Measurements from ENCODE around the gene KCNH1.

Gene KCNH1

DNA sequence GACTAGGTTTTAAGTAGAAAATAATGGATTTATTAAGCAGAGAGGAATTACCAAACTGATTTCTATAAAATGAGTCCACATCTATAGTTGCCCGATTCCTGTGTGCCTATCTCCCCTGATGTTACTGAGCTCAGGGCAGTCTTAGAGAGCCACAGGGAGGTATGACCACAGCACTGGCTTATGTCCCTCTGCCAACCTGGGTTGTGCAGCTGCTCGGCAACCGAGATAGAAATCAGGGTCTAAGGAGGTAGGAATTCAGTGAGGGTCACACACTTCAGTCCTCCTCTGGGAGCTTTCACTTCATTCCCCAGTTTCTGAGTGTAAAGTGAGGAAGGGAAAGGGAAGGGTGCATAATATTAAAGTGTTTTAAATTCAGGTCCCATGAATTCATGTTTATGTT is 386.8 kb downstream of the KCNH1 start:
- no peak for DNase-seq

DNA sequence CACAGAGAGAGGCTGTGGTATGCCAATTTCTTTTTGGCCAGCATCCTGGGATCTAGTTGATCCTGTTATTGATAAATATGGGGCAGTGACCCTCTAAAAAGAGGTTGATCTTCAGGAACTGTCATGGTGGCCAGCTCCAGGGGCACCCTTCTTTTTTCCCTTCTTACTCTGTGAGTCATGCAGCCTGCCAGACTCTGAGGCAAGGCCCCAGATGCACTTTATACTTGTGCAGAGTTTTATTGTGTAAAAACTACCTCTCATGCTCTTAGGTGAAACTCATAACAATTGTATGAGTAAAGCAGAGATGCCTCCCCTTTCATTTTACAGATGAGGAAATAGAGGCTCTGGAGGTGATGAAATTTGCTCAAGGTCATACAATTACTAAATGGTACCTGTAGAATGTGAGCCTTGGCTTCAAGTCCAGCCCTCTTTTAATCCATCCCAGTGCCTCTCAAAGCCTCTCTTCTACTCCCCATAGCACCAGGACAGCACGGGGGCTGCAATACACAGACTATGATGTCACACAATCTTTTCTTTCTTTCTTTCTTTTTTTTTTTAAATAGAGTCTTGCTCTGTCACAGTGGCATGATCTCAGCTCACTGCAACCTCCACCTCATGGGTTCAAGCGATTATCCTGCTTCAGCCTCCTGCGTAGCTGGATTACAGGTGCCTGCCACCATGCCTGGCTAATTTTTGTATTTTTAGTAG is 387.8 kb downstream of the KCNH1 start:
- DNase-seq: no peak

DNA sequence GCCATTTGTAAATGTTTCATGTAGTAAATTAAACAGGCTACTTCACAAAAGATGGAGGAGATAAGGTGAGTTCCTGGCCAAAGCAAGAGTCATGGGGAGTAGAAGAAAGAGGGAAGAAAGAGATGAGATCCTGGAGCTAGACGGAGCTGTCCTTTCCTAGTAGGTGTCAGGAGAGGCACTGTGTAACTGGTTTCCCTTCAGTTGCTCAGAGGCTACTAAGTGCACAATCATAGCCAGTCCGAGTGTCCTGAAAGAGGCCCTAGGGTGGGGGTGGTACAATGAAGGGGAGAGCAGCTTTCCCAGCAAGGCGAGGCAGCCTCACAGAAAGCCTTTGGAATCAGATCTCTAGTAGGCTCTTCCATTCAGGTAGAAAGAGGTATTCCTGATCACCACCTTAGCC is 390.9 kb downstream of the KCNH1 start:
- no peak for DNase-seq

DNA sequence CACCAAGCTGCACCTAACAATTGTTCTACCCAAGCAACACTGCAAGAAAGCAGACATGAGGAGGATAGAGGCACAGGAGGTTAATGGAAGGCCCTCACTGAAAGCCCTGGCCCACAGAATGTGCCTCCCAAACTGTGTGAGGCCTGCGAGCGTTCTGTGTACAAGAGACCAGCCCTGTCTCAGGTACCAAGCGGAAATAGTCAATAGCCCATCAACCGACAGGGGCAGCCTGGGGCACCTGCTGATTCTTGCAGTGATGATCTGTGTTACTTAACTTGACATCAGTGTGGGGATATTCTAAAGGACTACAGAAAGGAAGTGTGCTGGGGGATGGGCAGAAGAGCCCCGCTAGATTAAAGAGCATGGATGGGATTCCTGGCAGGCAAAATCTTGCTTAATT is 392.4 kb downstream of the KCNH1 start:
- DNase-seq: no peak

DNA sequence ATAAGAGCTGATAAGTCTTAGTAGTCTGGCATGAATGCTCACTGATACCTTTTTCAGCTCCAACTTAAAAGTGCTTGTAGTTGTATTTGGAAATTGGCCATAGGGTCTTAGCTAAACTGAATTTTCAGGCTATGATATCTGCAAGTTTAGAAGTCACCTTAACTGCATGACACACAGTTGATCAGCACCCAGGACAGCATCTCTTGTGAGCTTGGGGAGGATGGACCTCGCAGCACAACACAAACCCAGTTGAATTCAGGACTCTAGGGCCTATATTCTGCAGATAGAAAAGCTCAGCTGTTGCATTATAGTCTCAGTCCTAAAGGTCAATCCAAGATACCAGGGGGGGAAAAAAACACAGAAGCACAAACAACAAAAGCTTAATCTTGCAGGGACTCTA is 394.3 kb downstream of the KCNH1 start:
- DNase-seq: no peak

DNA sequence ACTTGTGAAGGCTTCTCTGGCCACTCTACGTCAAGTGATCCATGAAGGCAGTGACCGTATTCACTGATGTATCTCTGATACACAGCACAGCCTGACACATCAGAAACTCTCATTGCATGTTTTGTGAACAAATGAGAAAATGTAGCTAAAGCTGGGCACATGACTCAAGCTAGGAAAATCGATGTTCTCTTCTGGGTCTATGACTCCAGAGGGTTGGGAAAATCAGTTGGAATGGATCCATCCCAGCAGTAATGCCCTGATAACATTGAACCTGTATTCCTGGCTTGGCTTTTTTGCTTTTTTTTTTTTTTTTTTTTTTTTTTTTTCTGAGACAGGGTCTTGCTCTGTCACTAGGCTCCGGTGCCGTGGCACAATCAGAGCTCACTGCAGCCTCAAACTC is 395.7 kb downstream of the KCNH1 start:
- no peak for DNase-seq

DNA sequence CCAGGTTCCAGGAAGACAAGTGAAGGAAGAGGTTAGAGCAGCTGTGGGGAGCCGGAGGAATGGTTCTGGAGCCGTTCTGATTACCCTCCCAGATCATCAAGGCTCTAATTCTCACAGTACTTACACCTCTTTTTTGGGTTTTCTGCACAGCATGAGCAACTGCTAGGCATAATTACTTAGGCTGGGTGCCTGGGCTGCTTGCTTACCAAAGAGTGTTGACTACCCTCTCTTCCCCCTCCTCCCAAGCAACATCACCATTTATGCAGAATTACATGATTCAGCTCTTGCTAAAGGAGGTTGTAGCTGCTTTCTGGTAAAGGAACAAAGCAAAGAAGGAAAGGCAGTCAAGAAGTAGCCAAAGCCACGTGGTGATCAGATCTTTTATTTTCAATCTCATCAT is 397.2 kb downstream of the KCNH1 start:
- no peak for DNase-seq

DNA sequence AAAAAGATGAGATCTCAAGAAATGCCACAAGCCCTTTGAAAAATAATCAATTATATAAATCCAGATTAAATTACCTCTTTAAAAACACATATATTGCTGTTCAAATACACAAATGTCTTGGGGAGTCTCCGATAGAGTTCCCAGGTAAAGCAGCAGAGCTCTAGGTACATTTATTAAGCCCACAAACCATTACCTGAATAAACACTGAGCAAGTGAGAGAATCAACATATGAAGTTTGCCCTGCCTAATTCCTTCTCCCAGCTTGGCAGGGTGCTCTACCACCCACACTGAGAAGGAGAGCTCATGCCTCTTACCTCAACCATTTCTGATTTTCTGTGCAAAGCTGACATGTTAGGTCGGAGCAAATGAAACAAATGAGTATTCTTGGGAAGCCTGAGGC is 402.4 kb downstream of the KCNH1 start:
- DNase-seq: peak; percentile 43

DNA sequence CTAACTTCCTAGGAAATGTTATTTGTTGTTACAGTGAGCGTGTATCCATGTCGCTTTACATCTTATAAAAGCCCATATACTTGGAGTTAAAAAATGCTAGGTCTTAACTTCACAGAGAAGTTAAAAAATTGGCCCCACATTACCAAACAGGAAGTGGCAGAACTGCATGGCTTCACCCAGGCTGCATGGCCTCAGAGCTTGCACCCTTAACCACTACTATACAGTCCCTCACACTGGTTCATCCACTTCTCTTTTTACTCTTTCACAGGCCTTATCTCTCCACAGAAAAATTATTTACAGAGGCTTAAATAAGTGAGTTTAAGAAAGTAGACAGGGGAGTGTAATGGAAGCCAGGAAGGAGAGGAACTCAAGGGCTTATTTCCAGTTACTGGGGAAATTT is 402.8 kb downstream of the KCNH1 start:
- no peak for DNase-seq

DNA sequence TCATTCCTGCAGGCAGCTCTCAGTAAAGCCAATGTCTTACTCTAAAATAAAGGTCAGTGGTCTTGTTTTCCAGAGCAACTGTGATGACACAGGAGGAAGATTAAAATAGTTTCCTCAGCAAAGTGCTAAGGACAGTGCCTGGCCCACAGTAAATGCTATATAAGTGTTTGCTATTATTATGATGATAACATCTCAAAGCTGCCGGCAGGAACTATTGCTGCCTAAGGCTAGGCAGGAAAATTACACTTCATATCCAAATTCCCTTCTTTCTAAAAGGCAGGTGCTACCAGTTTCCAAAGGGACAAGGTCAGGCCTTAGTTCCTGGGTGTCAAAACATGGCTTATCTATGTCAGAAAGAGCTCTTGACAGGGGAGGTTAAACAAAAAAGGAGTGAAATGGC is 403.9 kb downstream of the KCNH1 start:
- peak; percentile 53 for DNase-seq

DNA sequence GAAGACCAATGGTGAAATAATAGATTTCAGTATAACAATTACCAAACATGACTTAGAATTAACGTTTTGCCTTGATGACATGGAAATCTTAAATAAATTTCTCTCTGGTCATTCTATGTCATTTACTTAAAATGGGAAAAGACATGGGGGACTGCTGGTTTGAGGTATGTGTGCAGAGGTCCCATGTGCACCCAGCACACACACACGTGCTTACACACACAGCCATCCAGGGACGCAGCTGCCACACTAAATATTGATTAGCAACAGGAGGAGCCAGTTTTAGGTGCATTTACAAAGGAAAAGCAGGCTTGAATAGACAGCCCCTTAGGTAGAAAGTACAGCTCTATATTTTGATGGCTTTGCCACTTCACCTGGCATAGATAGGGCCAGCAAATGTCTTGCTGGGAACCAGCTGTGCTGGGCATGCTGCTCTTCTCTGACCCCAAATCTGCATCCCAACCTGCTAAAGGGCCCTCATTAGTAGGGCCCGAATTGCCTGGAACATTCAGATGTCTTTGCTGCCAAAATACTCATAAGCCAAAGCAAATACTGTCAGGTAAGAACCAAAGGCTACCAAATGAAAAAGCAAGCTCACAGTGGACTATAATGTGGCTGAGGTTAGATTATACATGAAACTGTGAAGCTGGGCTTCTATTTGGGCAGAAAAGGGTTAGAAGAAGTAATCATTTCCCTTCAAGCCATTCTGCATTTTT is 405.4 kb downstream of the KCNH1 start:
- no peak for DNase-seq

DNA sequence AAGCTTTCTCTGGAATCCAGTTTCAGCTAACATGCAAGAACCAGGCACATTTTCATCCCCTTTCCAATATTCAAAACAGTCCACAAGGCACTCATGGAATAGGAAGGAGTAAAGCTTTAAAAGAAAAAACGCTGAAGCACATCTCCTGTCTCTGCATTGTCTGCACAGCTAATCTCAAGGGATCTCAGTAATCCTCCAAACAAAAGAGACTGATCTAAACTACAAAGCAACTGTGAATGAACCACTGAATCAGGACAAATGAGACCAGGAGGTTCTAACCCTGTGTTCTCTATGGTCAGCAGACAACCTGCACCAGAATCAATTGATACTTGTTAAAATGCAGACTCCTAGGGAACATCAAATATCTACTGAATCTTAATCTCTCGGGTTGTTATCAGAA is 406.2 kb downstream of the KCNH1 start:
- DNase-seq: no peak

DNA sequence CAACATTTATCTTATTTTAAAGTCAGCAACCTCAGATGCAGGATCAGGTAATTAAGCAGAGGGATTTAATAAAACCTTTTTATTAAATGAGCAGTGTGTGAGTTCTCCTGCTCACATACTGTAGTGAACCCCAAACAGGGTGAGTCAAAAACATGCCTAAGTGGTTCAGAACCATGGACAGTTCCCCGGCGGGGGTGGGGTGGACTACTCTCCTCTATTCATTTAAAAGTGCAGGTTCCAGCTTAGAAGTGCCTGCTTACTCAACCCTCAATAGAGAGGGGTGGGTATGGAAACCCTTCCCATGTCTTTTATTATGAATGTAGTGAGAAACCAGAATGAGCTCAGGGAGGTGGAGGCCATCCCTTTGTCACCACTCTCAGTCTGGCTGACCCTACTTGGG is 407.3 kb downstream of the KCNH1 start:
- DNase-seq: no peak

DNA sequence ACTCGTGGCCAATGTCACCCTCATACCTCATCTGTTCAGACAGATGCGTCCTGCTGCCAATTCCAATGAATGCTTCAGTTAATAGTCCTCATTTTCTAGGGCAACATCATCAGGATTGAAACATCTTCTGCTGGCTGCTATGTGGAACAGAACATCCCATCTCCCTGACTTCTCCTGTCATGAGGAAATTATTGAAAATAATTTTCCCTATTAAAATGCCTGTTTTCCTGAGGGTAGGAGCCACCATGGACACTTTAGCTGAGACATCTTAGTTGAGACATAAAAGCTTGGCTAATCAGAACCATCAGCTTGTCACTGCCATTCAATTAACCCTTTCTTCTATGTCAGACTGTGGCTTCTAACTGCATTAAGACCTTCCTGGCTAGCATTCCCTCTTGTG is 409.2 kb downstream of the KCNH1 start:
- no peak for DNase-seq

DNA sequence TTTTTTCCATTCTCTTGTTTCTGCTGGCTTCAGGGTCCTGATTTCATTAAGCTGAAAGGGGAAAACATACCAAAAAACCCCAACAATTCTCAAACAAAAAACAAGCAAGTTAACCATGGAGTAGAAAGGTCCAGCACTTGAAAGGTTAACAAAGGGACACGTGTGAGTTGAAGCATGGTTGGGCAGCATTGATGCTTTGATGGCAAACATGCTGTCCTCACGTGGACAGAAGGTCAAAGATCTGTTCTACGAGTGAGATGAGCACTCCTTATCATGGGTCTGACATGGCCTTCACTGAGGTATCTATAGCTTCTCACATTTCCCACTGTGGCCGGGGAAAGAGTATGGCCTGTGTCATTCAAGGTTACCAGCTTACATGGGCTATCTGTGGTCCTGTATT is 410.3 kb downstream of the KCNH1 start:
- DNase-seq: no peak

DNA sequence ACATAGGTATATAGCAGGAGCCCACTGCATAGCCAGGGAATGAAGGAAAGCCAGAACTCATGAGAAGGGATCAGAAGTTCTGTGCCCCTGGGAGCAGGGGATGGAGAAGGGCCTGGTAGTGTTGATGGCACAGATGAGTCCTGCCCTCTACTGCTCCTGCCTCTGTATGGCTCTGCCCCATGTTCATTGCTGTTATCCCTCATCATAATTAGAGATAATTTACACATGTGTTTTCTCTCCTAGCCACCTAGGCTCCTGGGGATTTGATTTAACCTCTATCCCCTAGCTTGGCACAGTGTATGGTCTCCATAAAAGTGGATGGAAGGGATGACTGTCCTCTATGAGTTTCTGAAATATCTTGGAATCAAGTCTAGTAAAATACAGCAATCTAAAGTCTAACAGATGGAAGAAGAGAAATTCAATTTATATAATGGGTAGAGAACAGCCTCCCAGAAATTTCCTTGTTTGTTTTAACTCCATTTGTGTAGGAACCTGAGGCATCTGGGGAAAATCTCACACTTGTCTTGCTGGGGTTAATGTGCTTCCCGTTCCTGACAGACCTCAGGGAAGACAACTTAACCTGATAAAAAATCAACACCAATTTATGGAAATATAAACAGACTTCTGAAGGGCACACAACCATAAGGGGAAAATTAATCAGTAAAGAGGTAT is 411.4 kb downstream of the KCNH1 start:
- DNase-seq: no peak

DNA sequence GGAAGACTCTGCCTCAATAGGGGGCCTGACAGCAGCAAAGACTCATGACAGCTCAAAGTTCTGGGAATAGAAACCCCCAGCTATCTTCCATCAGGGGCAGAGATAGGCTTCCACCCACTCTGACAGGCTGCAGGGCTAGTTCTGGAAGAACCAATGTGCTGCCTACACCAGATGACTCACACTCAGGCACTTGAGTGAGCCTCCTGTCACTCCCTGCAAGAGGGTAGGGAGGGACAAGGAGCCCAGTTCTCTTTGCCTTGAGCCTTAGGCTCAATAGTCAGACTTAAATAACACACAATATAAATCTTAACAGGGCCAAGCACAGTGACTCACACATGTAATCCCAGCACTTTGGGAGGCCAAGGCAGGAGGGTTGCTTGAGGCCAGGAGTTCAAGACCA is 418.9 kb downstream of the KCNH1 start:
- no peak for DNase-seq

DNA sequence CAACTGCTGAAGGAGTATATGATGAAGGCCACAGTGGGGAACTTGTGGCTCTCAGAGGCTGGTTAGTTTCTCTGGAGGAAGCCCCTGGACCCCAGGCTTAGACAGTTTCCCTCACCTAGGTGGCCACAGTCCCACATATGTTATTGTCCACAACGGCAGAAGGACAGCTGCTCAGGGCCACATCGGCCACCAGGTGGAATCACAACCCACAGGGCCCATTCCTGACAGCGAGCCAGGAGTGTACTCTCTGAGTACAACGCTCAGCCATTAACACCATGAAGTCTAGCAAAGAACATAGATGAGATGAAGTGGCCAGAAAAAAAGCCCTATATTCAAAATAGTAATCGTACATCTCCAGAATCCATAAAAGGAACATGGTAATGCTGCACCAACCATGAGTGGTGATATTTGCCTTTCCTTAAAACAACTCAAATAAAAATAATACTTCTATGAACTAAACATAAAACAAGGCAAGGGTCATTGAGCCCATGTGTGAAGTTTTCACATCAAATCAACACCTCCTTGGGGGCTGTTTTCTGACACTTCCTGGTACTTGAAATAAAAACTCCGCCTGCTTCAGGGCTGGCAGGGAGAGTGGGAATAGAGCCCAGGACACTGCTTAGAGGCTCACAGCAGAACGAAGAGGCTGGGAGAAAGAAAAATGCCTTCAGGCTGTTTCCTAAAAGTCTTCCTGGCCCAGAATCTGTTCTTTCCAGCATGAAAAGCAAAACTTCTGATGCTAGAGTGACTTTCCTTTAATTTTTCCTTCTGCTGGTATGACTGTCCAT is 421.9 kb downstream of the KCNH1 start:
- DNase-seq: peak; percentile 15

DNA sequence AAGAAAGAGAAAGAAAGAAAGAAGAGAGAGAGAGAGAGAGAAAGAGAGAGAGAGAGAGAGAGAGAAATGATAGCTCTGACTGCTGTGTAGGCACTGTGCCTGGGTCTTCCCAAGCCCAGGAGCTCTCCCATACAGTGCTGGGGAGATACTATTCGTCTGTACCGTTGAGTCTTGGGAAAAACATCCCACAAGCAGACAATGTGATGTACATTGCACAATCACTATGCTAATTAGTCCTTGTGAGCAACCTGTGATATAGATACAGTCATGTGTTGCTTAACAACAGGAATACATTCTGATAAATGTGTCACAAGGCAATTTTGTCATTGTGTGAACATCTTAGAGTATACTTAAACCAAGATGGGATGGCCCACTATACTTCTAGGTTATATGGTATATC is 424.2 kb downstream of the KCNH1 start:
- no peak for DNase-seq

DNA sequence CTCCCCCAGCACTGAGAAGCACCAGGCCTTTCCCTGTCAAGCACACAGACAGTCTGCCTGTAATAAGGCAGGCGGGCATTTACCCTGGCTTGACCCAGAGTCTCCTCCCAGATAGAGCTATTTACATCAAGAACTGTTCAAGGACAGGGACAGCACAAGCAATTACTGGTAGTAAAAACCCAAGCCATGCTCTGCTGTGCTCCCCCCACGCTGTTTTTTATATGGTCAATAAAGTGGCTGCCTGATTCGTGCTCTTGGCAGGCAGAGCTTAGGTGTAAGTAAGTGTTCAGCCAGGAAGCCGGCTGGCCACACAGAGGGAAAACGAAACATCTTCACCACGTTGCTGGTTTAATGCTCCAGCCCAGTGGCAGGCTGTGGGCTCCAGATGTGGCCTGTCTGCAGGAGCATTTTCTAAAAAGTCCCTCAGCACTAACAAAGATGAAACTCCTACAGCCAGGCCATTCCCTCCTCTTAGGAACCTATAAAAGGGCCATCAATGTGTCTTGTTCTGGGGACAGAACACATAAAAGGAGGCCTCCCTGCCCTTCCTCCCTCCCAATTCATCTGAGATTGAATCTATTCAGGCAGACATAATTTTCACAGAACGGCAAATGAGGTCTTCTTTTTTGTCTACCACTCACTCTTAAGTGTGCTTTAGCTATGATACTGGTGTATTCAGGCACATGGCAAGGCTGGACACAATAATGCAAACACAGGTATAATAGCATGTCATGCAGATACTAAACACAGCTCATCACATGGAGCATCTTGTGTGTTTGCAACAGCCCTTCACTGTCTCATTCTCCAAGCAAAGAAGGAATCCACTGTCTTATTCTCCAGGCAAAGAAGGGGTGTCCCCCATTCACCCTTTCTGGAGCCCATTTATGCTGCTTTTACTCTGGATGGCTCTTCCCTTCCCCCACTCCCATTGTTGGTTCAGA is 426.4 kb downstream of the KCNH1 start:
- no peak for DNase-seq

DNA sequence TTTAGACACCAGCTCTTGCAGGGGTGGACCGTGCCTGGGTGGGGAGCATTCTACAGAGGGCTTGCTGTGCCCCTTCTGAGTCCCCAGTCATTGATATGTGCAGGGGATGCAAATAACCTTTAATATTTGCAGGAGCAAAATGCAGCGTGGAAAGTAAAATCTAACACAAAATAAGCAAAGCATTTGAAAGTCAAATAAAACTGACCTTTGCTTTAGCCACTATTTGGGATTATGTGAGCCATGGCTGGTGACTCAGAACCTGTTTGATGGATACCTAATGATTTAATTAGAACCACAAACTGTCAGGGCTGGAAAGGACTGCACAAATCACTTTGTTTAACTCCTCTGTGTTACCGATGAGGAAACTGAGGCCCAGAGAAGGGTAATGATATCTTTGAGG is 427.7 kb downstream of the KCNH1 start:
- DNase-seq: no peak

DNA sequence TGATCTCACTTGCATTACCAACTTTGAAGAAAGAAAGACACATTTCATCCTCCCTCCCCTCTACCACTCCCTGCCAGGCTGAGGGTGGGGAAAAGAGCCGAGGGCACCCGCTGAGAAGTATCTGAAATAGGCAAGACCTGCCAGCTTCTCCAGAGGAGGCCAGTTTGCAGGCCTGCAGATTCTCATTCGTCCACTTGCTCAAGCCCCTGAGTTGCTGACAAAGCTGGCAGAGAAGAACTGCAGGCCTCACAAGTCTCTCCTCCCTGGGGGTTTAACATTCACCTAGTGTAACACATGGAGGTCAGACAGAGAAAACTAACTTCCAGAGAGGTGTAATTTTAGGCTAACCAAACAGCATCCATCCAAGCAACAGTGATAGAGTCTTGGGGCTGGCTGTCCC is 428.9 kb downstream of the KCNH1 start:
- no peak for DNase-seq

Measured in NCI-H774 (cell line).